Hepatocyte (in vitro differentiated cells): ENCODE results near the gene BCOR. TPM values are rescaled to one million over a fixed set of nuclear protein-coding genes. Genes with fewer than 3 reads are reported as not detected.

Experiments used
- DNase-seq: peaks from one replicate; pipeline ENCODE4 v3.0.0-alpha.2; 2016; ENCODE audit warnings: low spot score
- H2AFZ ChIP-seq: fragments of 200-600 bp; sonication (generic); 2 replicates; pipeline ENCODE4 v1.6.0; 2016; ENCODE audit warnings: antibody characterized with exemption, mild to moderate bottlenecking
- H3K27ac ChIP-seq: fragments of 200-600 bp; sonication (generic); 2 replicates; pipeline ENCODE4 v1.5.1; 2016; ENCODE audit warnings: mild to moderate bottlenecking
- H3K27me3 ChIP-seq: fragments of 200-600 bp; sonication (generic); 2 replicates; pipeline ENCODE4 v1.6.1; 2016
- H3K36me3 ChIP-seq: fragments of 200-600 bp; sonication (generic); replicated peaks from 2 replicates; pipeline ENCODE4 v1.5.1; 2016; ENCODE audit warnings: low read depth; ENCODE audit not compliant: insufficient read depth
- H3K4me1 ChIP-seq: fragments of 200-600 bp; sonication (generic); 2 replicates; pipeline ENCODE4 v1.5.1; 2016; ENCODE audit warnings: mild to moderate bottlenecking, moderate library complexity; ENCODE audit not compliant: insufficient read depth
- H3K4me2 ChIP-seq: fragments of 200-600 bp; sonication (generic); 2 replicates; pipeline ENCODE4 v1.6.0; 2016
- H3K4me3 ChIP-seq: fragments of 200-600 bp; sonication (generic); 2 replicates; pipeline ENCODE4 v1.5.1; 2016; ENCODE audit warnings: mild to moderate bottlenecking
- H3K79me2 ChIP-seq: fragments of 200-600 bp; sonication (generic); 2 replicates; pipeline ENCODE4 v1.6.0; 2017; ENCODE audit warnings: mild to moderate bottlenecking
- H3K9me2 ChIP-seq: fragments of 200-600 bp; sonication (generic); replicated peaks from 2 replicates; pipeline ENCODE4 v1.6.0; 2017; ENCODE audit warnings: mild to moderate bottlenecking; ENCODE audit not compliant: insufficient read depth
- H3K9me3 ChIP-seq: fragments of 200-600 bp; sonication (generic); 2 replicates; pipeline ENCODE4 v1.5.1; 2016; ENCODE audit warnings: low read depth, mild to moderate bottlenecking
- H4K20me1 ChIP-seq: fragments of 200-600 bp; sonication (generic); 2 replicates; pipeline ENCODE4 v1.6.0; 2016; ENCODE audit warnings: mild to moderate bottlenecking; ENCODE audit not compliant: insufficient read depth, poor library complexity, severe bottlenecking
- EZH2 ChIP-seq: fragments of 200-600 bp; sonication (generic); IDR thresholded peaks from 2 replicates; pipeline ENCODE4 v1.6.1; 2016; ENCODE audit warnings: antibody characterized with exemption, mild to moderate bottlenecking, borderline replicate concordance
- EZH2phosphoT487 ChIP-seq: fragments of 200-600 bp; sonication (generic); IDR thresholded peaks from one replicate; pipeline ENCODE4 v1.6.1; 2018; ENCODE audit warnings: antibody characterized with exemption, mild to moderate bottlenecking, low read depth, moderate library complexity; ENCODE audit not compliant: unreplicated experiment, severe bottlenecking
- WGBS: methylation state at CpG from one replicate; pipeline ENCODE4 v1.1.6; 2016; ENCODE audit warnings: low lambda C conversion rate; ENCODE audit errors: missing lambda C conversion rate; 5-methylcytosine and 5-hydroxymethylcytosine counted together
- polyA plus RNA-seq: library from polyadenylated mRNA; unstranded; fragments of >200 nt; fragmentation: Nextera tagmentation; extraction: Ambion mirVana; gene quantifications from 2 replicates; pipeline ENCODE4 v1.2.1, GENCODE V29; 2016
- total RNA-seq: library from RNA; depleted of rRNA; stranded (reverse); fragments of >200 nt; gene quantifications from 2 replicates; pipeline ENCODE4 v1.2.3, GENCODE V29; 2014
- TF ChIP-seq, protein P1 (sequence below): fragments of 200-600 bp; sonication (generic); IDR thresholded peaks from 2 replicates; pipeline ENCODE4 v1.5.1; 2016; ENCODE audit warnings: antibody characterized with exemption, mild to moderate bottlenecking; ENCODE audit not compliant: poor library complexity

BCOR gene
- total and polyA plus RNA-seq, 2 experiments from 2014 or later: 13.6 to 22.9 TPM

DNA sequence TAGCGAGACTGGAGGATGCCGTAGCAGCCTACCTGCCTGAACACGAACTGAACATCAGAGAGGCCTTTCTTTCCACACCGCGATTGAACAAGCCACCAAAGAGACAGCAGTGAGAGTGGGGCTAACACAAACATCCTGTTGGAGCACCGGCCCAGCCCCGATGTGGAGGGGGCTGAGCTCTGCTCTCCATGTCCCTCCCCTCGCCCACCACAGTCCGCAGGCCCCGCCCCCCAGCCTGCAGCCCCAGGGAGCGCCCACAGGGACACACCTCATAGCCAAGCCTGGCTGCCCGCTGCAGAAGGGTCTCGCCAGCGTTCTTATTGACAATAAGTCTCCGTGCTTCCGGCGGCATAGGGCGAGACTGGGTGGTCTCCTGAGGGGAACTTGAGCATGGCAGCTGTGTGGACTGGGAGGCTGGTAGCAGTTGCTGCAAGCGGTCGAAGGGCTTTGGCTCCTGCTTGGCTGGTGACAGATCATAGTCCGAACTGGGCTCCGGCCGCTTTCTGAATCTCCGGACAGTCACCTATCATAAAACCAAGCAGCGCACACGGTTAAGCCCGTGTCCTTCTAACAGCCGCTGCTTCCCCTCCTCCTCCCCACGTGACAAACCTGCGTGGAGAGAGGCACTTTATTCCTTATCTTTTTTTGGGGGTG lies 35.8 kb downstream of the BCOR start:
- Histone ChIP-seq H4K20me1 (no peaks in the 10 kb centered on the region), H3K9me2 (no peaks in the 10 kb centered on the region), H2AFZ (no peak overlapping the region), H3K36me3 (no peaks in the 10 kb centered on the region), H3K27me3 (no peaks in the 10 kb centered on the region), H3K4me2 (peak overlapping the region; percentile 64), H3K4me3 (no peak overlapping the region), H3K27ac (peak overlapping the region; percentile 60), H3K79me2 (no peaks in the 10 kb centered on the region), H3K9me3 (no peaks in the 10 kb centered on the region), H3K4me1 (peaks cover 9% of the 10 kb centered on the region)
- TF ChIP-seq EZH2 (no peak), EZH2phosphoT487 (no peak)
- TF ChIP-seq, protein P1, sequence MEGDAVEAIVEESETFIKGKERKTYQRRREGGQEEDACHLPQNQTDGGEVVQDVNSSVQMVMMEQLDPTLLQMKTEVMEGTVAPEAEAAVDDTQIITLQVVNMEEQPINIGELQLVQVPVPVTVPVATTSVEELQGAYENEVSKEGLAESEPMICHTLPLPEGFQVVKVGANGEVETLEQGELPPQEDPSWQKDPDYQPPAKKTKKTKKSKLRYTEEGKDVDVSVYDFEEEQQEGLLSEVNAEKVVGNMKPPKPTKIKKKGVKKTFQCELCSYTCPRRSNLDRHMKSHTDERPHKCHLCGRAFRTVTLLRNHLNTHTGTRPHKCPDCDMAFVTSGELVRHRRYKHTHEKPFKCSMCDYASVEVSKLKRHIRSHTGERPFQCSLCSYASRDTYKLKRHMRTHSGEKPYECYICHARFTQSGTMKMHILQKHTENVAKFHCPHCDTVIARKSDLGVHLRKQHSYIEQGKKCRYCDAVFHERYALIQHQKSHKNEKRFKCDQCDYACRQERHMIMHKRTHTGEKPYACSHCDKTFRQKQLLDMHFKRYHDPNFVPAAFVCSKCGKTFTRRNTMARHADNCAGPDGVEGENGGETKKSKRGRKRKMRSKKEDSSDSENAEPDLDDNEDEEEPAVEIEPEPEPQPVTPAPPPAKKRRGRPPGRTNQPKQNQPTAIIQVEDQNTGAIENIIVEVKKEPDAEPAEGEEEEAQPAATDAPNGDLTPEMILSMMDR: no peak
- peak; percentile 46 for DNase-seq
- 62% methylated on average over 29 of the region's 30 CpGs for WGBS

DNA sequence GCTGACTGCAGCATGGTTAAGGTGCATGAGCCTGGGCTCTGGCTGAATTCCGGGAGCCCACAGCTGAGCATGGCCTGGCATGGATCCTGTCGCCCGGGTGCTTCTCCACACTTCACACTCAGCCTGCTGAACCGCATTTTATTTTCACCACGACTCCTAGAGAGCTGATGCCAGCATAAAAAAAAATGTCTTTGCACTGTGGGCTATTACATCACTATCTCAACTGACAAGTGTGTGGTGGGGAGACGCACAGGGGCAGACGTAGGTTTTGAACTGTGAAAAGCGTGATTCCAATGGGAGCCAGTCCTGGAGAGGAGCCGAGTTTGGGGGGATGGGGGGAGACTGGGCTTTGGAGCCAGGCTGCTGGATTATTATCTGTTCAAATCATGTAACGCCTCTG lies 36.8 kb downstream of the BCOR start:
- no peak for DNase-seq
- Histone ChIP-seq H3K36me3 (no peaks in the 10 kb centered on the region), H3K9me3 (no peaks in the 10 kb centered on the region), H3K79me2 (no peaks in the 10 kb centered on the region), H3K4me3 (no peak overlapping the region), H3K4me1 (peaks cover 9% of the 10 kb centered on the region), H3K4me2 (no peak overlapping the region), H3K27ac (no peak overlapping the region), H3K9me2 (no peaks in the 10 kb centered on the region), H2AFZ (no peak overlapping the region), H3K27me3 (no peaks in the 10 kb centered on the region), H4K20me1 (no peaks in the 10 kb centered on the region)
- TF ChIP-seq EZH2phosphoT487: no peak
- no peak for TF ChIP-seq EZH2
- TF ChIP-seq, protein P1: no peak
- 87% methylated on average over 10 of the region's 10 CpGs for WGBS

DNA sequence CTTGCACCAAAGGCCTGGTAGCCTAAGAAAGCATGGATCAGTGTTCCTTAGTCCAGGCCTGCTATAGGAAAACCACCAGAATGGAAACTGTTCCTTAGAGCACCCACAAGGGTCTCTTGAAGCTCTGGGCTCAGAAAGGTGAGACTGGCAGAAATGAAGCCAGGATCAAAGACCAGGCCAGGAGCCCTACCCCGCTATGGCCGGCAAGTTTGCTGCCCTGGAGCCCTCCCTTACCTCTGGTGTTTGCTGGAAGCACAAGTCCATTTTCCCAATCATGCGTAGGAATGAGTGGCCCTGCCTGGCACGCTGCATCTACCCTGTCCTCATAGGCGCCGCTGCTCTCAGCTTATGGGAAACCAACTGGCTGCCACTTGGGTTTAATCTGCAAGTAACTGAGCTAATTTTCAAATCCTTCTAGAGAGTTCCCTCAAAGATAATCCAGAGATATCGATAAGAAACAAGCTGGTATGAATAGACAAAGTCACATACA lies 37.4 kb downstream of the BCOR start:
- H3K4me1 ChIP-seq: peaks cover 9% of the 10 kb centered on the region
- H3K79me2 ChIP-seq: no peaks in the 10 kb centered on the region
- 96% methylated on average over 7 of the region's 7 CpGs for WGBS
- no peak for TF ChIP-seq EZH2phosphoT487
- TF ChIP-seq, protein P1: no peak
- TF ChIP-seq EZH2: no peak
- no peak overlapping the region for H2AFZ ChIP-seq
- no peaks in the 10 kb centered on the region for H3K9me3 ChIP-seq
- H3K9me2 ChIP-seq: no peaks in the 10 kb centered on the region
- H3K27ac ChIP-seq: no peak overlapping the region
- no peak overlapping the region for H3K4me3 ChIP-seq
- H3K27me3 ChIP-seq: no peaks in the 10 kb centered on the region
- no peaks in the 10 kb centered on the region for H3K36me3 ChIP-seq
- H4K20me1 ChIP-seq: no peaks in the 10 kb centered on the region
- no peak overlapping the region for H3K4me2 ChIP-seq
- DNase-seq: no peak
